Fibroblast of skin of back (primary cell): ENCODE data around the gene CLDN1. TPM values are rescaled to one million over a fixed set of nuclear protein-coding genes. Genes with fewer than 3 reads are reported as not detected.
A peak's percentile ranks its signal among the peaks of the same experiment; 100 is the strongest.

Source experiments
- DNase-seq: peaks from one replicate; pipeline ENCODE4 v3.0.0-alpha.2; 2013
- polyA plus RNA-seq, 2 experiments: library from polyadenylated mRNA; unstranded; fragments of 120-200 nt; gene quantifications; one replicate each; pipeline ENCODE4 v1.2.1, GENCODE V29; 2013; ENCODE audit not compliant: insufficient read length in 2 of 2

Gene CLDN1, protein sequence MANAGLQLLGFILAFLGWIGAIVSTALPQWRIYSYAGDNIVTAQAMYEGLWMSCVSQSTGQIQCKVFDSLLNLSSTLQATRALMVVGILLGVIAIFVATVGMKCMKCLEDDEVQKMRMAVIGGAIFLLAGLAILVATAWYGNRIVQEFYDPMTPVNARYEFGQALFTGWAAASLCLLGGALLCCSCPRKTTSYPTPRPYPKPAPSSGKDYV
- 0.68 TPM for polyA plus RNA-seq (2013, experiment 1 of 2; ENCODE audit: insufficient read length)
- 0.37 TPM for polyA plus RNA-seq (2013, experiment 2 of 2; ENCODE audit: insufficient read length)

DNA sequence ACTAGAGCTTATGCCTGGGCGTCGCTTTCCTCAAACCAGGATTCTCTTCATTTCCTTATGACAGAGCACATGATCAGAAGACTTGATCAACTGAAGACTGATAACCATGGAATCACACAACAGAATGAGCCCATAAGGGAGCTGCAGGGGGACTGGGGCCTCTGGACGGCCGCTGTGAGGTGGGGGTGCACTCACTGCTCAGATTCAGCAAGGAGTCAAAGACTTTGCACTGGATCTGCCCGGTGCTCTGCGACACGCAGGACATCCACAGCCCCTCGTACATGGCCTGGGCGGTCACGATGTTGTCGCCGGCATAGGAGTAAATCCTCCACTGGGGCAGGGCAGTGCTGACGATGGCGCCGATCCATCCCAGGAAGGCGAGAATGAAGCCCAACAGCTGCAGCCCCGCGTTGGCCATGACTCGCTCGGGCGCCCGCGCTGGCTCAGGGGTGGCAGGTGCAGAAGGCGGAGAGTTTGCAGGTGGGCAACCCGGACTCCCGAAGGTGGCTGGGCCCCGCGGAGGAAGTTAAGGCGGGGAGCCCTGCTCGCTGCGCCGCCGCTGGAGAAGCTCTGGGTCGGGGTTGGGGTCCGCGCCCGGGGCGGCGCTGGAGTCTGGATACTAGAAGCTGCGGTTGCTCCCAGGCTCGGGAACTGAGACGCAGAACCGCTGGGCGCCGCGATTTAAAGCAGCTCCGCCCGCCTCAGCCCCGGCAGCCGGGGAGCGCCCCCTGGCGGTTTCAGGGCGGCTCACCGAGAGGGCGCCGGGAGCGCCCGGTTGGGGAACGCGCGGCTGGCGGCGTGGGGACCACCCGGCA lies at the start of gene CLDN1:
Gene CLDN1 (minus strand): TSS at position 658 of the 815 bp plus-strand sequence. CDS start 240 bp downstream, at position 418.
- peak; percentile 70 for DNase-seq

DNA sequence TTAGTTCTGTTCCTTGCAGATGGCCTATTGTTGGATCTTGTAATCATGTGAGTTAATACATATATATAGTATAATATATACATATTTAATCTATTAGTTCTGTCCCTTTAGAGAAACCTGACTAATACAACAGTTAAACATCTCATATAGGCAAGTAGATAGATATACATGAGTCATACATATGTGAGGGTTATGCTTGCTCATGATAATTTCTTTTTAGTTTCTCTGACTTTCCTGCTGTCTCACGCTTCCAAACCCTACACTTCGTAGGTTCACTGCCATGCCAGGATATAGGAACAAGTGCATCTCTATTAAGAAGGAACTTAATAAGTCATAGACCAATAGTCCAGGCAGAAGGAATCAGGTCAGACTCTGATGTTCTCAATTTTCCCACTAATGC lies 48.9 kb upstream of the CLDN1 start:
- peak; percentile 20 for DNase-seq

DNA sequence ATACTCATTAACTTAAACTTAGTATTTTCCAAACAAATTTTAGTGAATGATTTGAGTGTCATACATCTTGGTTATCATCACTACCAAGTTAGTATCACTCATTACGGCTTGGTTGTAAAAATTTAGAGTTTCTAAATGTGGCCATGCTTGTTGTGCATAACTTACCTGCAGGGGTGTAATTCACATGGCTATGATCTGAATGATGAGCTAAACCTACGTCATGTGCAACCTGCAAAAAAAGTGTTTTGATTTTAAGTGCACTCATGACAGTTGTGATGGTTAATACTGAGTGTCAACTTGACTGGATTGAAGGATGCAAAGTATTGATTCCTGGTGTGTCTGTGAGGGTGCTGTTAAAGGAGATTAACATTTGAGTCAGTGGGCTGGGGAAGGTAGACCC lies 48.1 kb upstream of the CLDN1 start:
- DNase-seq = no peak

DNA sequence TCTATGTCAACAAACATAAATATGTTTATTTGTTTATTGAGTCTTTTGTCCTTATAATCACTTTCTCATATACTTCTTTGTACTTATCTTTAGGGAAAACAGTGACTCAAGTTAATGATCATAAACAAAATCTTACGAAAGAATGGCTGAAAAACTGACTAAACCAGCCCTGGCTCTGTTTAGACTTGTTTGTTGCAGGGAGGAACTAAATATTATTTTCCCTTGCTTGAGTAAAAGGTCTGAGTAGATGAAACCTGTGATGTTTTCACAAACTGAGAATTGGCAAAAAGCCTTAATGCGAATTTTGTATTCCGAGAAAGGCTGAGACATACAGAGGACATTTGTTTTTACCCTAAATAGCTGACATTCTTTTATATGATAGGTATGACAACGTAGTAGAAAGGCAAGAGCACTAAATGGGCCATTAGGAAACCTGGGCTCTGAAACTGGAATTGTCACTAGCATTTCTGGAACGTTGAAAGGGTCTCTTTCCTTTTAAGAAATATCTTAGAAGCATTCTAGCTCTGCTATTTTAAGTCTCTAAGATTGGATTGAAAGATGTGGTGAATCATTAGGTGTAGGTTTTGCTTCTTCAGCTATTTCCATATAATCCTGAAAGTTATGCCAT lies 47.5 kb upstream of the CLDN1 start:
- no peak for DNase-seq

DNA sequence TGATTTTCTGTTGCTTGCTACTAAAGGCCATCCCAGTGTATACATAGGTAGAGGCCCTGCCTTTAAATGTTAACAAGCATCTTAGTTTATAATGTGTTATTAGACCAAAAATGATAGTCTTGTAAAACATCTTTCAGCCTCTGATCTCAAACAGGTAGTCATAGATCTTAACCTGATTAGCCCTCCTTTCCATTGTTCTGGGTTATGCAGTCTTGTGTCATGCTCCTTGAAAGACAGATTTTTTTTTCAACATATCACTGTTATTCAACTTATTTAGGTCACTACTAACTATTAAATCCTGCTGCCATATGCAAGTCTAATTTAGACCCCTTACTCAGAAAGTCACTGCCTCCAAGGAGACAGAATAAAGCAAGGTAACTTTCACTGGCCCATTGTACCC lies 46.6 kb upstream of the CLDN1 start:
- DNase-seq = no peak

DNA sequence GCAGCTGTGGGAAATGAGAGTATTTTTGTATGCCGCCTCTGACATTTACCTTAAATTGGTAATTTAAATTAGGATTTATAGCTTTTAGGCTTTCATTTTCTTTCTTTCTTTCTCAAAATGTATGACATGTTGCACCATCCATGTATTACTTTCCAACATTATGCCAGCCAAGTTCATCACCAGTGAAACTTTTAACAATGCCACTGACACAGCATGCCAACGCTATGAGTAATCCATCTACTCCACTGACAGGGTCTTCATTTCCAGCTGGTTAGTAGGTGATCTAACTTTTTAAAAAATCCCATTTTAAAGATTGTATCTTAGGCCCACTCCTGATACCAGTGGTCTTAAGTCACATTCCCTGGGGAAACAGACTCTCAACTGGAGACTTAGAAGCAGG lies 43.9 kb upstream of the CLDN1 start:
- DNase-seq = peak; percentile 62

DNA sequence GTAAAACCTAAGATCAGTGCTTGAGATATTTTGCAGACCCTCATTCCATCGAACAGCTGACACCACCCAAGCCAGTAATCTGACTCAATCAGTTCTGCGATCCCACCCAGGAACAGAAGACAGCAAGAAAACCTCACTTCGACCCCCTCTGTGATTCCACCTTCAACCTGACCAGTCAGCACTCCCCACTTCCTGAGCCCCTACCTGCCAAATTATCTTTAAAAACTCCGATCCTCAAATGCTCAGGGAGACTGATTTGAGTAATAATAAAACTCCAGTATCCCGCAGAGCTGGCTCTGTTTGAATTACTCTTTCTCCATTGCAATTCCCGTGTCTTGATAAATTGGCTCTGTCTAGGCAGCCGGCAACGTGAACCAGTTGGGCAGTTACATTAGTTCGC lies 40.0 kb upstream of the CLDN1 start:
- no peak for DNase-seq

DNA sequence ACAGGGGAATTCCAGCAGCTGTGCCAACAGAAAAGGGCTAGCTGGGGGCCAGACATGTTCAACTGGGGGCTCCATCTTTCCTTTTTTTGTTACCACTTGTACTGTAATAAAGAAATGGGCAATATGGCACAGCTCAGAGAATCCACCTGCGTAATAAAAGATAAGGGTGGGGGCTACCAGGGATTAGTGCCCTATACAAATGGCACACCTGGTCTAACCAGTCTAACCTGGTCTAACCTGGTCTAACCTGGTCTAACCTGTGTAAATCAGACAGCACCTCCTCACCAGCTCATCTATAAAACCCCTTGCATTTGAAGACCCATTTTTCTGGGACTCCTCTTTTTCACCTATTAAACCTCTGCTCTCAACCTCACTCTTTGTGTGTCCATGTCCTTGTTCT lies 39.5 kb upstream of the CLDN1 start:
- no peak for DNase-seq

DNA sequence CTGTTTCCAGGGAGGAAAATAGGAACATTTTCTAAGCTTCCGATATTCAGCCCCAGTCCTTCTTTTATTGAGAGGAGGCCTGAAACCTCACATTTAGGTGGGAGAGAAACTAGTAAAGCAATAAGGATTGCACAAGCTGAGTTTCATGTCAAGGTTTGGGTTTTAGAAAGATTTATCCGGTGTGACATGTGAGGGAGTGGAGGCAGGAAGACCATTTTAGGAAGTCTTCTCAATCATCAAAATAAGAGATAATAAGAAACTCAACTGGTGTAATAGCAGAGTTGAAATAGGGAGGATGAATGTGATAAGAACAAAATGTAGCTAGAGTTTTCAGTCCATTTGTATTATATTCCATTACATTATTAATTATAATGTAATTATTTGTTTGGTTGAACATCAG lies 38.0 kb upstream of the CLDN1 start:
- DNase-seq = no peak

DNA sequence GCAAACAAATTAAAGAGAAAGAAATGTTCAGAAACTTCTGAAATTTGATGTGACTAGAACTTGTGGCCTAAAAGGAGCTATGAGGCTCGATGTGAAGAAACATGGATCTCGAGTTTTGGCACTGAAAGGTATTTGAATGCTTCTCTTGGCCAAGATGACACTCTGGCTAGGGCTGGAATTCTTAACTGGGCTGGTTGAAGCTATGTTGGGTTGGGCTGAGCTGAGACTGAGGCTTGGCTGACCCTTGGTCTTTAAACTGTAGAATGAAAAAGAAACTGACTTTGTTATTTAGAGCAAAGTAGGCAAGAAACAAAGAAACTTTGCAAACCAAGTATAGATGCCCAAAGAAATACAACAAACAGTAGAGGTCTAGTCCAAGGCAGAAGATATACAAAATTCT lies 37.6 kb upstream of the CLDN1 start:
- DNase-seq = no peak

DNA sequence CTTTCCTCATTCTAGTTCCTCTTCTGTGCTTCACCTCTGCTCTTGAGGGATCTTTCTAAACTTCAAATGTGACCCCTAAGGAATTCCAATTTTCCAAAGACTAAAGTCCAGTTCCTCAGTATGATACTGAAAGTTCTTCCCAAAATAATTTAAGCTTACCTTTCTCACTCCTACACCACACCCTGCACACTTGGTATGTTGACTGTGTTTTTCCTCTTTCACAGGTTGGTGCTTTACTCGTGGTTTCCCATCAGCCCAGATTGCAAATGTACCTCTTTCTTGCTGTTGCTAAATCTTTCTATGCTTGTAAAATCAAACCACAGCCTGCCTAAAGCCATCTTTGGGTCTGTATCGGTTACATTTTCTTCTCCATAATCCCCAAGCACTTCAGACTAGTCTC lies 35.2 kb upstream of the CLDN1 start:
- no peak for DNase-seq

DNA sequence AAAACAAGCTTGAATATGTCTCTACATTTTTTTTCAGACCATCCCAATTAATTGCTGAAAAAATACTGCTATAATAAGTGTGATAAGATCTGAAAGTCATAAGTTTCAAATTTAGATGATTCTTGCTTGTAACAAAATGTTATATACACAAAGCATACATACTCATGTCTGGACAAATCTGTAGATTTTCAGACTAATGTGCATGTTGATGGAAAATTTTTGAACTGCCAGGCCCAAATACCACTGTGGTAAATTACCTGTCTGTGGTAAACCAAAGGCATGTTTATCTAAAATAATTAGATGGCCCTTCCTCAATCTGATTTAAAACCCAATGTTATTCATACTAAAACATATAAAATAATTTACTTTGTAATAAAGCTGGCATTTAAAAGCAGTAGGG lies 34.0 kb upstream of the CLDN1 start:
- no peak for DNase-seq

DNA sequence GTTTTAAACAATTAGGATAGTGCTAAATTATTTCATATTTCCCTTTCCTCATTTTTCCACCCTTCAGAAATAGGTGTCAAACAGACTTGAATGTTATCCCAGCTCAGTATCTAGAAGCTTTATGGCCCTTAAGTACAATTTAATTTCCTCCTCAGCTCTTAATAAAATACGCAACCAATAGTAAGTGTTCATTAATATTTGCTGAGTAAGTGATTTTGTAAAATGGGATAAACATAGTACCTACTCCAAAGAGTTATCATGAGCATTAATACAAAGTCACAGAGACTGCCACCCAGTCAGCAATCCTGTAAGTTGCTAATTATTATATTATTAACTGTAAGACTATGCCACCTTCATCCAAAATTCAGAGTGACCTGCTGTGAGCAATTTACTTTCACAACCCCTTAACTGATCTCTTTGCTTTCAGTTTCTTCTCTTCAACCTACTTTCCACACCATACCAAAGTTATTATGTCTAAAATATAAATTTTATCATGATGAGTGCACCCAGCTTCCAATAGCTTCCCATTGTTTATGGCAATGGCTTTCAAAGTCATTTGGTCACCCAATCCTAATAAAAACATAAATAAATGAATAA lies 30.7 kb upstream of the CLDN1 start:
- DNase-seq = no peak

DNA sequence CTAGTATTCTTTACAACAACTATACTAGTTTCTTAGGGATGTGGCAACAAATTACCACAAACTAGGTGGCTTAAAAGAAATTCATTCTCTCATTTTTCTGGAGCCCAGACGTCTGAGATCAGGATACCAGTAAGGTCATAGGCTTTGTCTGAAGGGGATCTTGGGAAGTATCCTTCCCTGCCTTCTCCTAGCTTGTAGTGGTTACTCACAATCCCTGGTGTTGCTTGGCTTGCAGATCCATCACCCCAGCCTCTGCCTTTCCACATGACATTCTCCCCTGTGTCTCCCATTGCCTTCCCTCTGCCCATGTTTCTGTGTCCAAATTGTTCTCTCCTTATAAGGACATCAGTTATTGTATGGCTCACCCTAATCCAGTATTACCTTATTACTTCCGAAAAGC lies 24.3 kb upstream of the CLDN1 start:
- DNase-seq = peak; percentile 16

DNA sequence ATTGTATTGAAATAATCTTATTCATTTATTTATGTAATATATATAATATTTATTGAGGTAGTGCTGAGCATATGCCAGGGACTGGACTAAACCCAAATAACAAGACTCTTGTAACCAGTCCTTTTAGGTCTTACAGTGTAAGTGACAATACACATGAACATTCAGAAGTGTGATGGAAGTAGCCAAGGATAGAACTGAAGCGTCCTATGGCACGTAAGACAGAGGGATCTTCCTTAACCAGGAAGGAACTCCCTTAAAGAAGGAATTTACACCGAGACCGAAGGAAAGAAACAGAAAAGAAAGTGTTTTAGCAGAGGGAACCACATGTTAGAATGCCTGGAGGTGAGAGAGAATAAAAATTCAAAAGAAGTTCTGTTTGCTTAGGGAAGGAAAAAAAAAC lies 23.6 kb upstream of the CLDN1 start:
- DNase-seq = no peak

DNA sequence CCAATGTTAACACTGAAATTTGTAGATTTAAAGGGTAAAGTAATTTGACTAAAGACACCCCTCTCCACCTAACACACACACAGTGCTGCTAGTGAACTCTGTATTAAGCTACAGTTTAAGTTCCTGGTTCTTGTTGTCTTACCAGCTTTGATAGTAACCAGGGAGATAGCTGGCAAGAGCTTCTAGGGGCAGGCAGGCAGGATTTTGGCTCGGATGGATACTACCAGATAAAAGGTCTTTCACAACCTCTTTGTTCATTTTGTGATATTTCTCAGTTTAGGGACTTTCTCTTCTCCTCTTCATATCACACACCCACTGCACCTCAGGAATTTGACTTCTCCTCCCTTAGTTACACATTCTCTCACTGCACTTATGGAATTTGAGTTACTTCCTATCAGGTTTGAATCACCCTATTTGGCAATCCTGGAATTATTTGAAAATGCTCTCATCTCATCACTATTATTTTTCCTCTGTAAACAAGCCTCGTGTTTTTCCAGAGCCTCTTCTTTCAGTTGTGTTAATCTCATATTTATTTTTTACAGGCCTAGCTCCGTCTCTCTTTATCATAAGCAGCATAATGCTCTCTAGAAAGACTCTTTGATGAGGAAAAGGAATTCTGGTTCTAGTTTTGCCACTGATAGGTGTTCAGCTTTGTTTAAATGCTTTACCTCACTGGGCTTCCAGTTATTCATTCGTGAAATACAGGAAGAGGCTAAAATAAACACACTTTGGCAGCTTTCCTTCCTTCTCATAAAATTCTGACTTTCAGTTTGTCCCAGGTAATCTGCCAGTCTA lies 23.0 kb upstream of the CLDN1 start:
- DNase-seq = peak; percentile 95

DNA sequence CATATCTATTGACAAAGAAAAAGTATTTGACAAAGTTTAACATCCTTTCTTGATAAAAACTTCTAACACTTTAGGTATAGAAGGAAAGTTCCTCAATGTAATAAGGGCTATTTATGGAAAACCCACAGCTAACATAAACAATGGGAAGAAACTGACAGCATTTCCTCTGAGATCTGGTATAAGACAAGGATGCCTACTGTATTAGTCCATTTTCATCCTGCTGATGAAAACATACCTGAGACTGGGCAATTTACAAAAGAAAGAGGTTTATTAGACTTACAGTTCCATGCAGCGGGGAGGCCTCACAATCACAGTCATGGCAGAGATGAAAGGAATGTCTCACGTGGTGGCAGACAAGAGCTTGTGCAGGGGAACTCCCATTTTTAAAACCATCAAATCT lies 17.8 kb upstream of the CLDN1 start:
- peak; percentile 29 for DNase-seq

DNA sequence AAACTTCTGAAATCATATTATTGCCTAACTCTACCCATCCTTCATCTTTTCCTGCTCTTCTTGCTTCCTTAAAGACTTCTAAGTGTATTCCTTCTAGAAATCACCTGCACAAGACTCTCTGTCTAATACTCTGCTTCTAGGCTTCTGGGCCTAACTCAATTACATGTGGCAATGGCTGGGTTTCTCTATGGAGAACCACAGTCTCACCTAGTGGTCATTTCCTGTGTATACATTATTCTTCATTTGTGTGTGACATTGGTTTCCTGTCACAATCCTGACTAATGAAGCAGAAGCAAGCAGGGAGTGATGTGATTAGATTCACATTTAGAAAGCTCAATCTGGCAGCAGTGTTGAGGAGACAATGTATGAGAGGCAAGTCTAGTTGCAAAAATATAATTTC lies 16.9 kb upstream of the CLDN1 start:
- DNase-seq = peak; percentile 51

DNA sequence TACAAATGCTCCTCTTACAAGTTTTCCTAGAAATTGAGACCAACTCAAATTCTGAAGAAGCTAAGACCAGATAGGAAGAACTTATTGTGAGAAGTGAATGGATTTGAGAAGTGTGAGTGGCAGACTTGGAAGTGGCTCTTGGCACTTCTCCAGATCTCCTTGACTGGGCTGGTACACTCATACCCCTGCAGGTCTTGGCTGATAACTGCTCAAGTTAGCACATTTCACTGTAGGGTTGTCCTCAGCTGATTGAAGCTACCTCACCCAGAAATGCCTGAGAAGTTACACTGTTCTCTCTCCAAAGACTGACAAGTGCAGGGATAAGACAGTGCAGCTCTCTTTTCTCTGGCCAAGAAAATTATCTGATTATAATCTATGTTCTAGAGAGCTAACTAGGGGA lies 16.5 kb upstream of the CLDN1 start:
- DNase-seq = peak; percentile 35

DNA sequence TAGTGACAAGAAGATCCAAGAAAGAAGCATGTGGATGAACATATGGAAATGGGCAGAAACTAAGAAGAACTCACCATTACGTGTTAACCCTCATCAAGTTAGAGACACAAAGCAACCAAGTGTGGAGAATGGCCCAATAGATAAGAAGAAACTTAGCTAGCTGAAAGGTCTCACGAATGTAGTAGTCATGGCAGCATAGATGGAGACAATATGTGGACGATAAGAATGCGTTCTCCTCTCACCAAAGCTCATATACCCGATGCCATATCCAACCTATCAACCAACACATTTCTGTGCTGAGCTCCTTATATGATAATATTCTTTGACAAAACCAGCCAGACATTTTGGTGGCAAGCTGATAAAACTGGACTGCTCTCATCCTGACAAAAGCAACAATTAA lies 15.1 kb upstream of the CLDN1 start:
- DNase-seq = no peak

DNA sequence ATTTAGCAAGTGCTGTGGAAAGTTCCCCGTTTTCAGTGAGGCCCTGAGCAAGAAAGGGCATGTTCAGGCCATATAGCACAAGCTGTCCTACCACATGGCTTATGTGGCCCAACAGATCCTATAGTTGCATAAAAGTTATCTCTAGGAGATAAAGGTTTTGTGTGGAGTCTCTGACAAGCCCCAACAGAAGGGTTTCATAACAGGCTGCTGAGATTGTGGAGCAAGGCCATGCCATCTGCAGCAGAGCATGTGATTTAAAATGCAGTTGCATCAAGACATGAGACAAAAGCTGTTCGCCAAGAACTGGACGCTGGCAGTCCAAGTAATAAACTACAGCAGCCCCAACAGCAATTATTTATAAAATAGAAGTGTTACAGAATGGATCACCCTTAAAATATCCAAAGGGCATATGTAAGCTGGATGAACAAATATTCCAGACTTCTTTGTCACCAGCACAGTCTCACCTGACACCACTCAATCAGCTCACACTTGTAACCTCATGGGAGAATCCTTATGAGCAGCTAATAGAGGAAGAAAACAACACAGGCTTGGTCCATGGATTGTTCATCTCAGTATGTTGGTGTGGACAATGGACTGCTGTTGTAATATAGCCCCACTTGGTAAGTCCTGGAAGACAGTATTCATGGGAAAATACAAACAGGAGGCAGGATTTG lies 14.4 kb upstream of the CLDN1 start:
- DNase-seq = no peak

DNA sequence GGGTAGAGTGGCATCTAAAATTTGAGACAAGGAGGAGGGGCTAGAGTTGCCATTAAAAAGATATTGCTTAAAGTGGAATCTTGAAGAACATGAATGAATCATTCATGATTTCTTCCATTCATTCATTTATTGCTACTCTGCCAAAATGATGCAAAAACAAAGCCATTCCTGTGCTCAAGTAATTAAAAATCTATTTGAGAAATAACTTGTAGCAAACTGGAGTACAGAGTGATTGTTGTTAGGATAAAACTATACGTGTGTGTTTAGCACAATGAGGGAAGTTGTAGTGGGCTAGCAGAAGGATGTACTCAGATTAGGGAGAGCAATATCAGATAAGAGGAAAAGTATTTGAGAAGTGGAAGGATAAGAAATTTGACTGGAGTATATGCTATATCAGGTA lies 11.7 kb upstream of the CLDN1 start:
- DNase-seq = no peak
